ENCODE results near the gene PELI2. TPM values are rescaled to one million over a fixed set of nuclear protein-coding genes. Genes with fewer than 3 reads are reported as not detected.

PELI2 gene
- total RNA-seq, 1 donor, result 14.1 TPM

- H3K27me3 ChIP-seq (ENCODE audit: insufficient read depth, low read length), result no peaks in the 10 kb centered on the region
- no peak overlapping the region for H3K4me3 ChIP-seq (ENCODE audit: insufficient read depth, low read length)
- H3K79me2 ChIP-seq (ENCODE audit: insufficient read depth, low read length), result no peaks in the 10 kb centered on the region
- H3K4me2 ChIP-seq (ENCODE audit: insufficient read depth, low read length), result no peak overlapping the region
- TF ChIP-seq CTCF (IDR thresholded peaks at IDR 0.05; ENCODE audit: extremely low read depth, low read depth, low read length), result no peak
- H2AFZ ChIP-seq (ENCODE audit: low read length), result no peak overlapping the region
- H3K9me3 ChIP-seq (ENCODE audit: low read depth, low read length), result no peaks in the 10 kb centered on the region
- no peaks in the 10 kb centered on the region for H3K36me3 ChIP-seq (ENCODE audit: insufficient read depth, low read length)
- DNase-seq (ENCODE audit: insufficient read length, low spot score, missing footprints), result no peak
- H3K4me1 ChIP-seq (ENCODE audit: insufficient read depth, low read length), result peaks cover 6% of the 10 kb centered on the region
- no peaks in the 10 kb centered on the region for H4K20me1 ChIP-seq (ENCODE audit: insufficient read depth, low read length)
- H3K27ac ChIP-seq (ENCODE audit: low read depth, low read length), result no peak overlapping the region
These were observed 94.3 kb downstream of the PELI2 start for GRCh38 chr14:56212521-56212920.

GRCh38 chr14:56213306-56213705, 95.1 kb downstream of the PELI2 start:
- Histone ChIP-seq H3K4me2 (ENCODE audit: insufficient read depth, low read length) (no peak overlapping the region), H3K79me2 (ENCODE audit: insufficient read depth, low read length) (no peaks in the 10 kb centered on the region), H4K20me1 (ENCODE audit: insufficient read depth, low read length) (no peaks in the 10 kb centered on the region), H3K27ac (ENCODE audit: low read depth, low read length) (no peak overlapping the region), H2AFZ (ENCODE audit: low read length) (no peak overlapping the region), H3K36me3 (ENCODE audit: insufficient read depth, low read length) (no peaks in the 10 kb centered on the region), H3K4me3 (ENCODE audit: insufficient read depth, low read length) (no peak overlapping the region), H3K4me1 (ENCODE audit: insufficient read depth, low read length) (peaks cover 8% of the 10 kb centered on the region), H3K9me3 (ENCODE audit: low read depth, low read length) (no peaks in the 10 kb centered on the region), H3K27me3 (ENCODE audit: insufficient read depth, low read length) (no peaks in the 10 kb centered on the region)
- no peak for DNase-seq (ENCODE audit: insufficient read length, low spot score, missing footprints)
- no peak for TF ChIP-seq CTCF (IDR thresholded peaks at IDR 0.05; ENCODE audit: extremely low read depth, low read depth, low read length)

- Histone ChIP-seq H3K27ac (ENCODE audit: low read depth, low read length) (no peak overlapping the region), H3K79me2 (ENCODE audit: insufficient read depth, low read length) (no peaks in the 10 kb centered on the region), H4K20me1 (ENCODE audit: insufficient read depth, low read length) (no peaks in the 10 kb centered on the region), H3K36me3 (ENCODE audit: insufficient read depth, low read length) (no peaks in the 10 kb centered on the region), H3K4me3 (ENCODE audit: insufficient read depth, low read length) (no peak overlapping the region), H3K27me3 (ENCODE audit: insufficient read depth, low read length) (no peaks in the 10 kb centered on the region), H2AFZ (ENCODE audit: low read length) (no peak overlapping the region), H3K4me2 (ENCODE audit: insufficient read depth, low read length) (no peak overlapping the region), H3K9me3 (ENCODE audit: low read depth, low read length) (no peaks in the 10 kb centered on the region), H3K4me1 (ENCODE audit: insufficient read depth, low read length) (peaks cover 8% of the 10 kb centered on the region)
- no peak for DNase-seq (ENCODE audit: insufficient read length, low spot score, missing footprints)
- TF ChIP-seq CTCF (IDR thresholded peaks at IDR 0.05; ENCODE audit: extremely low read depth, low read depth, low read length), result no peak
These were observed 97.0 kb downstream of the PELI2 start for GRCh38 chr14:56215180-56215579.

- Histone ChIP-seq H3K4me1 (ENCODE audit: insufficient read depth, low read length) (peaks cover 8% of the 10 kb centered on the region), H3K9me3 (ENCODE audit: low read depth, low read length) (no peaks in the 10 kb centered on the region), H3K36me3 (ENCODE audit: insufficient read depth, low read length) (no peaks in the 10 kb centered on the region), H3K27me3 (ENCODE audit: insufficient read depth, low read length) (no peaks in the 10 kb centered on the region), H2AFZ (ENCODE audit: low read length) (no peak overlapping the region), H3K4me3 (ENCODE audit: insufficient read depth, low read length) (no peak overlapping the region), H3K4me2 (ENCODE audit: insufficient read depth, low read length) (no peak overlapping the region), H3K27ac (ENCODE audit: low read depth, low read length) (no peak overlapping the region), H3K79me2 (ENCODE audit: insufficient read depth, low read length) (no peaks in the 10 kb centered on the region), H4K20me1 (ENCODE audit: insufficient read depth, low read length) (no peaks in the 10 kb centered on the region)
- DNase-seq (ENCODE audit: insufficient read length, low spot score, missing footprints), result no peak
- no peak for TF ChIP-seq CTCF (IDR thresholded peaks at IDR 0.05; ENCODE audit: extremely low read depth, low read depth, low read length)
These were observed 98.6 kb downstream of the PELI2 start for GRCh38 chr14:56216626-56217379.

Data from osteoblast (primary cell).